Measurements from ENCODE around the gene DBF4B. TPM values are rescaled to one million over a fixed set of nuclear protein-coding genes. Genes with fewer than 3 reads are reported as not detected.

The DBF4B gene, protein sequence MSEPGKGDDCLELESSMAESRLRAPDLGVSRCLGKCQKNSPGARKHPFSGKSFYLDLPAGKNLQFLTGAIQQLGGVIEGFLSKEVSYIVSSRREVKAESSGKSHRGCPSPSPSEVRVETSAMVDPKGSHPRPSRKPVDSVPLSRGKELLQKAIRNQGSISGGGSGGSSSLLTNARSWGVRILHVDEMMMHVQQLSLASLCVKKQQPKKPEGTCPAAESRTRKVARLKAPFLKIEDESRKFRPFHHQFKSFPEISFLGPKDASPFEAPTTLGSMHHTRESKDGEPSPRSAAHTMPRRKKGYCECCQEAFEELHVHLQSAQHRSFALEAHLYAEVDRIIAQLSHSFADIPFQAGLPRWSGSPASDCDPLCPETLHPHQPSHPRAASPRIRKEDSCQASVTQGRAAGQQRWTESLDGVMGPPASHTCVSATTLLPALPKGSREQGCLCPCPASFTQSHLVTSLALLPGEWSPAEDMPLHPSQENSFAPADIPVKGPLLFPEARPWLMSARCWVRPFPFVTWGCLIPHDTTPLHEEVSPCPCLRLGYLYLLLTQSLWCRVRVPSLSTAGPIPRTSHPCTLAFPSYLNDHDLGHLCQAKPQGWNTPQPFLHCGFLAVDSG
- 20.0 to 28.4 TPM (median 23.0 TPM) in 5 replicates for total RNA-seq (2022; extraction: Qiagen RNA extraction)

DNA sequence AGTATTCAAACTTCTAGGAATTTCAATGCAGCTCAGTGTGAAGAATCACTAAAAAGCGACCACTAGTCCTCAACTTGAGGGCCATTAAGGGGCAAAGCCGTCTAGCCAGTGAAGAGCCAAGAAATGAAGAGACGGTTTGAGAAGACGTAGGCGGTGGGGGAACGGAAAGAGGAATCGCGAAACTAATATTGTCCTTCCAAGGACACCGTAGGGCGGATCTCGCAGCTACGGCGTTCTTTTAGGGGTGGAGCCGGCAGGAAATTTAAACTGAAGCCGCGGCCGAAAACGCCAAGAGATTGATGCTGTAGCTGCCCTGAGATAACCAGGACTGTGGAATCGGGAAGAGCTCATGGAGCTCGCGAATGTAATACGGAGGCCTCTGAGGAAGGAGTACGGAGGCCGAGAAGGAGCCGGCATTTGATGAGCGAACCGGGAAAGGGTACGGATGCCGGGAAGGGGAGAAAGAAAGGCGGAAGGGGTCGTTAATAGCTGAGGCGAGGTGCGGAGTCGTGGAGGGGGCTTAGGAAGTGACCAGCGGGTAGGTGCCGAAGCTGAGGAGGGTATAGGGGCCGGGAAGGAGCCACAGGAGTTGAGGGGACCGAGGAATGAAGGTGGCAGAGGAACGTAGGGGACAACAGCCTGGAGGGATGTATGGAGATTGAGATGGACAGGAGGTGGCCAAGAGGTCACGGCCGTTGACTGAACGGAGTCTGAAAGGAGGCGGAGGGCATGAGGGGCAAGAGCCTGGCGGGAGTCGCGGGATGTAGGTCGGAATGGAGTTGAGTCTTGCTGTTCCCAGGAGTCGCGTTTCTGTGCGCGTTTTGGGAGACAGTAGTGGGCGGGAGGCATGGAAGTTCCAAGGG lies at the start of gene DBF4B:
TSS of gene DBF4B (plus strand) at position 265 of the 863 bp plus-strand sequence. CDS start at position 421, 156 bp downstream.

DNA sequence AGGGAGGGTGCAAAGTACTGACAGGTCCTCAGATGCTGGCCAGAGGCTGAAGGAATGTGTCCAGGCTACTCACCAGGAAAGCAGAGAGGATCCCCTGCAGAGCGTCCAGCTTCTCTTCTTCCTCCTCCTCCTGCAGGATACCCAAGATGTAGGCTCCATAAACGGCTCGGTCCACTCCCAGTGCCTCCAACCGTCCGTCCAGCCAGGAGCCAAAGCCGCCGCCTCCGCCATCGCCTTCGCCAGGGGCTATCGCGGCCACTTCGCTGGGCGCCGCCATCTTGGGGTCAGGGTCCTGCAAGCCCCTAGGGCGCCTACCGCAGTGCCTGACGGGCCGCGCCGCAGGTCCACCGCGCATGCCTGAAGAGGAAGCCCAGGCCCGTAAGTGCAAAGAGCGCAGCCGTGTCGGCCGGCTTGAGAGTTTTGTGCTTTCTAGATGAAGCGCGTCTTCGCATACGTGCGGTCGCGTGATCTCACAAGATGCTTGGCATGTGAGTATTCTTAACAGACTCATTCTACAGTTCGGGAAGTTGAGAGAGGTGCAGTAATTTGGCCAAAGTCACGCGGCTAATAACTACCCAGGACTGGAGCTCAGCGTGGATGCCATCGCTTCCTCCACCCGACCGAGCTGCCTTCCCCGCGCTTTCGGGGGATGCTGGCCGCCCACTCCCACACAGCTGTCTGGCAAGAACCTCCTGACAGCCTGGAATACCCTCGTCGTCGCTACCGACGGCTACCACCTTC lies 18.8 kb upstream of the DBF4B start, which contains the start of gene CCDC43:
TSS of gene CCDC43 (minus strand) at position 300 of the 741 bp plus-strand sequence. CDS start at position 277, 23 bp downstream.

DNA sequence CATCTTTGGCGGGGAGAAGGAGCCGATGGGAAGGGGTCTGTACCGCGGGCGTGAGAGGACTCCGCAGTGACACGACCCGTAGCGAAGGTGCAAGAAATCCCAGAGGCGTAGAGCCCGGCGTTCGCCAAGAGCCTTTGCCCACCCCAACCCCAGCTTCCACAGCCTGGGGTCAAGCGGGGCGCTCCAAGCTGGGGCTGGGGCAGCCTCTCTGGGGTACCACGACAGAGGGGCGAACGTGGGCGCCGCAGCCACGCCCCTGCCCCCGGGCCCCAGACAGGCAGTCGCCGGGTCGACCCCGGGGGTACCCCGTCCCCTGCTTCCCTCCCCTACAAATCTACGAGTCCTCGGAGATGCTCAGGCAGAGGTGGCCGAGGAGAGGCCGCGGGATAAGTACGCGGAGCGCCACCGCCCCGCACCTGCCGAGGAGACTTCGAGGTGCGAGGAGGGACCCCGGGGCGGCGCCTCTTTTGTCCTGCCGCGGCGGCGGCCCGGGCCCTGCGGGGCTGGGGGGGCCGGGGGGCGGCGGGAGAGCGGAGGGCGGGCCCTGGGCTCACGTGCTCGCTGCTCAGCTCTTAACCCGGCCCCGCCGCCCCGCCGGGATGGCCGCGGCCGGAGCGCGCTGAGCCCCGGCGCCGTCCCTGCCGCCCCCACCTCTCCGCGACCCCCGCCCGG lies 50.1 kb downstream of the DBF4B start, which contains the start of gene ADAM11:
TSS of gene ADAM11 (plus strand) at position 575 of the 672 bp plus-strand sequence. CDS start 212 bp downstream, outside the sequence.

Other genes with a start within 250 kb of the DBF4B start
- gene GPATCH8, start 205.3 kb upstream of the DBF4B start, total RNA-seq (2022; extraction: Qiagen RNA extraction) = 16.8 to 24.3 TPM (median 21.6 TPM) in 5 replicates
- gene FZD2, start 151.2 kb upstream of the DBF4B start, total RNA-seq (2022; extraction: Qiagen RNA extraction) = 25.7 to 39.3 TPM (median 35.8 TPM) in 5 replicates
- 1.7 to 3.5 TPM (median 2.2 TPM) in 5 replicates for gene MEIOC, start 52.2 kb upstream of the DBF4B start, total RNA-seq (2022; extraction: Qiagen RNA extraction)
- gene CCDC43, start 18.9 kb upstream of the DBF4B start, total RNA-seq (2022; extraction: Qiagen RNA extraction) = 27.0 to 34.3 TPM (median 29.6 TPM) in 5 replicates
- 1.5 to 2.3 TPM (median 2.0 TPM) in 5 replicates for gene ADAM11, start 50.3 kb downstream of the DBF4B start, total RNA-seq (2022; extraction: Qiagen RNA extraction)
- gene GJC1, start 121.6 kb downstream of the DBF4B start, total RNA-seq (2022; extraction: Qiagen RNA extraction) = 24.2 to 32.0 TPM (median 27.0 TPM) in 5 replicates
- gene HIGD1B, start 139.2 kb downstream of the DBF4B start, total RNA-seq (2022; extraction: Qiagen RNA extraction) = not detected in 5 replicates
- 139 to 151 TPM (median 147 TPM) in 5 replicates for gene EFTUD2, start 190.8 kb downstream of the DBF4B start, total RNA-seq (2022; extraction: Qiagen RNA extraction)
- 0.27 to 1.1 TPM (median 0.67 TPM) in 5 replicates for gene GFAP, start 206.8 kb downstream of the DBF4B start, total RNA-seq (2022; extraction: Qiagen RNA extraction)
- 27.3 to 41.2 TPM (median 39.2 TPM) in 5 replicates for gene KIF18B, start 239.1 kb downstream of the DBF4B start, total RNA-seq (2022; extraction: Qiagen RNA extraction)